Measurements from ENCODE around the gene FRG2B. TPM values are rescaled to one million over a fixed set of nuclear protein-coding genes. Genes with fewer than 3 reads are reported as not detected.

Gene FRG2B
- total RNA-seq: not detected in 2 replicates

GRCh38 chr10:133626695-133627094 lies at the start of gene FRG2B:
TSS of gene FRG2B (minus strand) at chr10:133626795. CDS start at chr10:133626742, 53 bp downstream.

Other genes with a start within 250 kb of the FRG2B start
- gene PAOX, start 247.5 kb downstream of the FRG2B start, total RNA-seq: 4.0 and 5.6 TPM in 2 replicates
- gene MTG1, start 232.6 kb downstream of the FRG2B start, total RNA-seq: 19.9 and 29.1 TPM in 2 replicates
- 0.39 and 1.6 TPM in 2 replicates for gene SPRN, start 202.2 kb downstream of the FRG2B start, total RNA-seq
- gene SCART1, start 172.8 kb downstream of the FRG2B start, total RNA-seq: 2.5 and 2.8 TPM in 2 replicates
- 0.20 and 0.86 TPM in 2 replicates for gene CYP2E1, start 99.4 kb downstream of the FRG2B start, total RNA-seq
- 0.07 TPM in 1 of 2 replicates, not detected in the other for gene SYCE1, start 61.2 kb downstream of the FRG2B start, total RNA-seq

All from smooth muscle cell of the pulmonary artery (primary cell).